Activated T-helper 1 cell treated with anti-CD3 and anti-CD28 coated beads, Interleukin-2, amount 50 U/mL, for 16 hours (primary cell): Measurements from ENCODE around the gene TMEM59.

ENCODE experiments used
- DNase-seq, 2 donors: peaks; one replicate each; pipeline ENCODE4 v3.0.0-alpha.2; 2020; ENCODE audit warnings: low read depth in 1 of 2, low spot score in 1 of 2

TMEM59 gene

GRCh38 chr1:53986458-53986857, 66.5 kb downstream of the TMEM59 start:
- DNase-seq, result no peak

GRCh38 chr1:53984726-53985125, 68.3 kb downstream of the TMEM59 start:
- DNase-seq, result no peak

- DNase-seq, result no peak
Observed at GRCh38 chr1:53982763-53983104, 70.3 kb downstream of the TMEM59 start.

GRCh38 chr1:53982034-53982762, 70.8 kb downstream of the TMEM59 start:
- DNase-seq, result no peak

- no peak for DNase-seq
Observed at GRCh38 chr1:53981220-53981619, 71.8 kb downstream of the TMEM59 start.

- no peak for DNase-seq
Observed at GRCh38 chr1:53979712-53980450, 73.1 kb downstream of the TMEM59 start.
